Measurements from ENCODE around the gene SHOX. TPM values are rescaled to one million over a fixed set of nuclear protein-coding genes. Genes with fewer than 3 reads are reported as not detected.

The SHOX gene
- total and polyA plus RNA-seq, 2 donors (not counting 1 experiment from before 2014, with no cell fraction given): not detected

DNA sequence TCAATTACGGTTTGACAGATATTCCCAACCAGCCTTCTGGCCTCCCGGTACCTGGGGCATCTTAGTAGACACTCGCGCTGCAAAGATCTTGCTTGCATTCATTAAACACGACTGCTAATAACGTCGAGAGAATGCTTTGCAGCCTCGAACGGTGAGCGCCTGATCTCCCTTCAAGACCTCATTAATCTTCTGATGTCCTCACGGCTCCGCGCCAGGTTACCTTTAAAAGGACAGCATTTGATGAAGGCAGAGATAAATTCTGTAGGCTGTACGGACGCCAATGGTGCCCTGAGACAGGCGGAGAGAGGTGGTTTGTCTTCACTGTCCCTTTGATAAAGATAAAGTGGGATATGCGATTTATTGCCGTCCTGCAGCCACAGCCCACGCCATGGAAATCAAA lies 64.2 kb downstream of the SHOX start:
- Histone ChIP-seq H3K4me1 (ENCODE audit: control insufficient read depth, extremely low read depth, insufficient read depth, low read length) (no peaks in the 10 kb centered on the region), H3K4me2 (ENCODE audit: extremely low read depth, insufficient read depth, low read length) (no peak overlapping the region), H3K9ac (ENCODE audit: insufficient read depth, low read length) (no peak overlapping the region), H3K9me3 (ENCODE audit: control insufficient read depth, insufficient read depth, low read depth, low read length) (no peaks in the 10 kb centered on the region), H3K36me3 (ENCODE audit: control insufficient read depth, insufficient read depth, low read length) (no peaks in the 10 kb centered on the region), H4K20me1 (ENCODE audit: control insufficient read depth, extremely low read depth, insufficient read depth, low read length) (no peaks in the 10 kb centered on the region), H3K79me2 (ENCODE audit: control insufficient read depth, insufficient read depth, low read length) (no peaks in the 10 kb centered on the region), H3K27ac (ENCODE audit: insufficient read depth, low read length) (no peak overlapping the region), H2AFZ (ENCODE audit: low read length) (no peak overlapping the region), H3K4me3 (replicated peaks in 1 of 4; ENCODE audit: control extremely low read depth in 1 of 4, insufficient read depth in 1 of 4, low read depth in 3 of 4, low read length in 4 of 4) (no peak overlapping the region), H3K27me3 (ENCODE audit: control insufficient read depth, insufficient read depth, low read length) (no peaks in the 10 kb centered on the region)
- TF ChIP-seq, protein P1, sequence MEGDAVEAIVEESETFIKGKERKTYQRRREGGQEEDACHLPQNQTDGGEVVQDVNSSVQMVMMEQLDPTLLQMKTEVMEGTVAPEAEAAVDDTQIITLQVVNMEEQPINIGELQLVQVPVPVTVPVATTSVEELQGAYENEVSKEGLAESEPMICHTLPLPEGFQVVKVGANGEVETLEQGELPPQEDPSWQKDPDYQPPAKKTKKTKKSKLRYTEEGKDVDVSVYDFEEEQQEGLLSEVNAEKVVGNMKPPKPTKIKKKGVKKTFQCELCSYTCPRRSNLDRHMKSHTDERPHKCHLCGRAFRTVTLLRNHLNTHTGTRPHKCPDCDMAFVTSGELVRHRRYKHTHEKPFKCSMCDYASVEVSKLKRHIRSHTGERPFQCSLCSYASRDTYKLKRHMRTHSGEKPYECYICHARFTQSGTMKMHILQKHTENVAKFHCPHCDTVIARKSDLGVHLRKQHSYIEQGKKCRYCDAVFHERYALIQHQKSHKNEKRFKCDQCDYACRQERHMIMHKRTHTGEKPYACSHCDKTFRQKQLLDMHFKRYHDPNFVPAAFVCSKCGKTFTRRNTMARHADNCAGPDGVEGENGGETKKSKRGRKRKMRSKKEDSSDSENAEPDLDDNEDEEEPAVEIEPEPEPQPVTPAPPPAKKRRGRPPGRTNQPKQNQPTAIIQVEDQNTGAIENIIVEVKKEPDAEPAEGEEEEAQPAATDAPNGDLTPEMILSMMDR (conservative IDR thresholded peaks at IDR 0.05 in 1 of 2, IDR thresholded peaks at IDR 0.05 in 1 of 2; ENCODE audit: low read depth in 1 of 2, low read length in 2 of 2): no peak
- no peak for TF ChIP-seq EZH2 (IDR thresholded peaks at IDR 0.05; ENCODE audit: low read length, missing control alignments)
- DNase-seq (ENCODE audit: low read depth in 2 of 2): no peak

DNA sequence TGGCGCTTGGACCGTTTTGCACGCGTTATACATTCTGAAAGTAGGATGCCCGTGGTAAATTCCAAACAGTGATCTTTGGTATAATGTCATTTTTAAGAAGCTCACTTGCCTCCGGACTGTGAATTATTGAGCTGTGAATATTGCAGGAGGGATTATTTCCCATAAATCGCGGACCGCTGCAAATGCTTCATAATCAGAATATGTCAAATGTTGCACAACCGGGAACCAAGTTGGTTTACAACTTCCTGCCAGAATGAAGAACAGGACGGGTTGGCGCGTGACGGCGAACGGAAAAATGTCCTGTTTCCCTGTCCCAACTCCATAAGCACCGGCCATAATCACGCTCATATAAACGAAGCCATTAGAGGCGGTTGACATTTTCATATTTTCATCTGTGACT lies 67.6 kb downstream of the SHOX start:
- TF ChIP-seq EZH2 (IDR thresholded peaks at IDR 0.05; ENCODE audit: low read length, missing control alignments): no peak
- TF ChIP-seq, protein P1 (conservative IDR thresholded peaks at IDR 0.05 in 1 of 2, IDR thresholded peaks at IDR 0.05 in 1 of 2; ENCODE audit: low read depth in 1 of 2, low read length in 2 of 2): no peak
- Histone ChIP-seq H3K27ac (ENCODE audit: insufficient read depth, low read length) (no peak overlapping the region), H3K36me3 (ENCODE audit: control insufficient read depth, insufficient read depth, low read length) (no peaks in the 10 kb centered on the region), H3K79me2 (ENCODE audit: control insufficient read depth, insufficient read depth, low read length) (no peaks in the 10 kb centered on the region), H4K20me1 (ENCODE audit: control insufficient read depth, extremely low read depth, insufficient read depth, low read length) (no peaks in the 10 kb centered on the region), H3K4me2 (ENCODE audit: extremely low read depth, insufficient read depth, low read length) (no peak overlapping the region), H3K4me3 (replicated peaks in 1 of 4; ENCODE audit: control extremely low read depth in 1 of 4, insufficient read depth in 1 of 4, low read depth in 3 of 4, low read length in 4 of 4) (no peak overlapping the region), H2AFZ (ENCODE audit: low read length) (no peak overlapping the region), H3K9ac (ENCODE audit: insufficient read depth, low read length) (no peak overlapping the region), H3K27me3 (ENCODE audit: control insufficient read depth, insufficient read depth, low read length) (no peaks in the 10 kb centered on the region), H3K4me1 (ENCODE audit: control insufficient read depth, extremely low read depth, insufficient read depth, low read length) (no peaks in the 10 kb centered on the region), H3K9me3 (ENCODE audit: control insufficient read depth, insufficient read depth, low read depth, low read length) (no peaks in the 10 kb centered on the region)
- DNase-seq (ENCODE audit: low read depth in 2 of 2): no peak

DNA sequence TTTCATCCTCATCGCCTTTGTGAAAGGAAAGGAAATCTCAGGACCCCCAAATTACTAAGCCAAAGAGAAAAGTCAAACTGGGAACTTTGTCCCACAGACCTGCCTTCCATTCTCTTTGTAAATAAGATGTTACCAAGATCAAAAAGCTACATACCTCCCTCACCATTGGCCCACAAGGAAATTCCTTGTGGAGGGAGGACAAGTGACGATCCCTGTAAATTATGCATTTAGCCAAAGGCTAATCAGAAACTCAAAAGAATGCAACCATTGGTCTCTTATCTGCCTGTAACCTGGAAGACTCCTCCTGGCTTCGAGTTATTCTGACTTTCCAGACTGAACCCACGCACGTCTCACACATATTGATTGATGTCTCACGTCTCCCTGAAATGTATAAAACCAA lies 70.3 kb downstream of the SHOX start:
- no peak for TF ChIP-seq EZH2 (IDR thresholded peaks at IDR 0.05; ENCODE audit: low read length, missing control alignments)
- TF ChIP-seq, protein P1 (conservative IDR thresholded peaks at IDR 0.05 in 1 of 2, IDR thresholded peaks at IDR 0.05 in 1 of 2; ENCODE audit: low read depth in 1 of 2, low read length in 2 of 2): no peak
- Histone ChIP-seq H3K4me3 (replicated peaks in 1 of 4; ENCODE audit: control extremely low read depth in 1 of 4, insufficient read depth in 1 of 4, low read depth in 3 of 4, low read length in 4 of 4) (no peak overlapping the region), H3K9me3 (ENCODE audit: control insufficient read depth, insufficient read depth, low read depth, low read length) (no peaks in the 10 kb centered on the region)

More for the DNA sequence above, 70.3 kb downstream of the SHOX start:
- no peak for DNase-seq (ENCODE audit: low read depth in 2 of 2)
- no peaks in the 10 kb centered on the region for H3K79me2 ChIP-seq (ENCODE audit: control insufficient read depth, insufficient read depth, low read length)
- H4K20me1 ChIP-seq (ENCODE audit: control insufficient read depth, extremely low read depth, insufficient read depth, low read length): no peaks in the 10 kb centered on the region
- no peak overlapping the region for H2AFZ ChIP-seq (ENCODE audit: low read length)
- no peaks in the 10 kb centered on the region for H3K27me3 ChIP-seq (ENCODE audit: control insufficient read depth, insufficient read depth, low read length)
- H3K4me2 ChIP-seq (ENCODE audit: extremely low read depth, insufficient read depth, low read length): no peak overlapping the region
- H3K36me3 ChIP-seq (ENCODE audit: control insufficient read depth, insufficient read depth, low read length): no peaks in the 10 kb centered on the region
- no peaks in the 10 kb centered on the region for H3K4me1 ChIP-seq (ENCODE audit: control insufficient read depth, extremely low read depth, insufficient read depth, low read length)
- no peak overlapping the region for H3K9ac ChIP-seq (ENCODE audit: insufficient read depth, low read length)
- no peak overlapping the region for H3K27ac ChIP-seq (ENCODE audit: insufficient read depth, low read length)

All from fibroblast of lung (primary cell).